Activated CD4-positive, CD25-positive, alpha-beta regulatory T cell treated with anti-CD3 and anti-CD28 coated beads, Interleukin-2, amount 50 U/mL, for 16 hours (primary cell): ENCODE data around the gene CAPN5.

Experiments
- DNase-seq: peaks from one replicate; pipeline ENCODE4 v3.0.0-alpha.2; 2020; ENCODE audit warnings: low read depth, low spot score

The CAPN5 gene

DNA sequence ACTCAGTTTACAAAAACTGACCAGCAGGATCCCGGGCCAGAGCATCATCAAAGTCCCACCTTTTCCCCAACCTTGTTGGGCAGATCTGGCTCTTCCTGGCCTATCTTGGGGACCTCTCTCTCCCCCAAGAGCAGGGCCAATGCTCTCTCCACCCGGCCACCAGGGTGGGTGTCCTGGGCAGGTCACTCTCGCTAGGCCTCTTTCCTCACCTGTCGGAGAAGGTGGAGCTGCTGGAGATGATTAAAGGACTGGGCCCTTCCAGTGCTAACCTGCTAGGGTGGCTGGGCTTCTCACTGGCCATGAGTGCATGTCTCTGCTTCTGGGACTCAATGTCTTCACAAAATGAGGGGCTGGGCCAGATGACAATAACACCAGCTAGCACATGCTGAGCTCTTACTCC lies 2.9 kb upstream of the CAPN5 start:
- DNase-seq, result no peak

DNA sequence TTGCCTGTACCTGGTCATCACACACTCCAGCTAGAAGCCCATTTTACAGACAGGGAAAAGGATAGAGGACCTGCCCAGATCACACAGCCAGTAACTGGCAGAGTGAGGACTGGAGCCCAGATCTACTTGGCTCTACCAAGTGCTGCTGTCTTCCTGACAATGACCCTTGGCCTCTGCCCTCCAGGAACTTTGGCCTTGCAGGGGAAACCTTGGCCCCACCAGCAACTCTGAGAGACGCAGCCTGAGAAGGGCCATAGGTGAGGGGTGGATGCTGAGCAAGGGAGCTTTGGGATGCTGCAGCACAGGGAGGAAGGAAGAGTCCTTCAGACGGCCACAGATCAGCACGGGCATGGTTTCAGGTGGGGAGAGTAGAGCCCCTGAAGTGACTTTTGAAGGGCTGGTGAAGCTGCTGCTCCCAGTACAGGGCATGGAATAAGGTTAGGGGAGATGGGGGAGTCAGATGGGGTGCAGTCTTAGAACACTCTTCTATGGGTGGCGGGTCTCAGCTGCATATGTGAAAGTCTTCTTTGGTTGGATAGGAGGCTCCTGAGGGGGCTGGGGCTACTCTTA lies 2.0 kb upstream of the CAPN5 start:
- DNase-seq, result no peak

GRCh38 chr11:77065878-77066228 lies 918 bp upstream of the CAPN5 start:
- DNase-seq, result no peak

GRCh38 chr11:77067861-77068443 lies 1.2 kb downstream of the CAPN5 start:
- DNase-seq, result no peak

DNA sequence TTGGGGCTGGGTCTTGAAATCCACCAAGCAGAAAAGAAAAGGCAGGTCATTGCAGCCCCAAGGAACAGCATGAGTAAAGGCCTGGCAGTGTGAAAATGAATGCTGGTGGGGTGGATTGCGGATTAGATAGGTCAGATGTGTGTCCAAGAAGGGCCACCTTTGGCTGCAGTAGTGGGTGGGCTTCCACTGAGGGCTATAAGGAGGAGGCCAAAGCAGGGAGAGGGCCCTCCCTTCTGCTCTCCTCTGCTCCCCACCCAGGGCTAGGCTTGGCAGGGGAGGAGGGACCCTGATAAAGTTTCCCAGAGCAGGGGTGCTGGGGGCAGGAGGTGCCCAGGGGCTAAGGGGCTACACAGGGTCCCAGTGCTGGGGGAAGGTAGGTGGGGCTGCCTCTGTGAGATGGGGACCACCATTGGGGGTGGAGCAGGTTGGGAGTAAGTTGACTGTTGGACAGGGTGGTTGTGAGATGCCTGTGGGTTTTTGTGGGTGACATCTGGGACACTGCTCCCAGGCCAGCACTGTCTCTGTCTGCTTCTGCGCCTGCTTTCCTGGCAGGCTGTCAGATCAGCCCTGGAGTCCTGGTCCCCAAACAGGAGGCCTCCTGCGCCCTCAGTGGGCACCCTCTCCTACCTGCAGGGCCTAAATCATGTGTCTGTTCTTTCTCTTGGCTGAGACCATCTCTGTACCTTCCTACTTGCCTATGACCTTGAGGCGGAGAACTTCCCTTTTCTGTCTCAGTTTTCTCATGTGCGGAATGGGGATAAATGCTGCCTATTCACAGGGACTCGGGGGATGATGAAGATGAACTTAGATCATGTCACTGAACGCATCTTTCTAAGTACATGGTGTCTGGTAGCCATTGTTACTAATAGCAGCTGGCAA lies 1.9 kb downstream of the CAPN5 start:
- DNase-seq, result no peak

DNA sequence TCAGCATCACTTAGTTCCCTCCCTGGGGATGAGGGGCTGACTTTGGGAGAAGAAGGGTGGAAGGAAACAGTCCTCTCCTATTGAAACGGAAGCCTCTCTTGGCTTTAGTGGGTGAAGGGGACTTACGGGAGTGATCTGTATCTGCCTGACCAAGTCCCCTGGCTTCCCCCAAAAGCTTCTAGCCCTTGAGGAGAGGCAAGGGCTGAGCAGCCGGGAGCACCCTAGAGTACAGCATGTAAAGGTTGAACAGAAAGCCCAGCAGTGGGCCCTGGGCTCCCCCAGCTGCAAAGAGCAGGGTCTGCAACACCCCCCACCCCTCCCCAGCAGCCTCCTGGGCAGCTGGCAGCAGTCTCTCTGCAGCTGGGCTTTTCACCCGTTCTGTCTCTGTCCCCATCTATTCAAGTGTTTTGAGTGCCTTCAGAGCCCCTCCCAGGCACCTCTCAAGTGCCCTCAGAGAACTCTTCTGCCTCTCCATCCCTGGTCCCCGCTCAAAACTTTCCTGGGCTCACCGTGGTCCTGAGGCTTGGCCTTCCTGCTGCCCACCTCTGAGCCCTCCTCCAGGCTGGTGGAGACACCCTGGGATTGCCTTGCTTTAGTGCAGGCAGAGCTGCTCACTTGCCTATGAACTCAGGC lies 2.7 kb downstream of the CAPN5 start:
- no peak for DNase-seq

- DNase-seq, result no peak
Observed at GRCh38 chr11:77069969-77070582, 3.3 kb downstream of the CAPN5 start.

DNA sequence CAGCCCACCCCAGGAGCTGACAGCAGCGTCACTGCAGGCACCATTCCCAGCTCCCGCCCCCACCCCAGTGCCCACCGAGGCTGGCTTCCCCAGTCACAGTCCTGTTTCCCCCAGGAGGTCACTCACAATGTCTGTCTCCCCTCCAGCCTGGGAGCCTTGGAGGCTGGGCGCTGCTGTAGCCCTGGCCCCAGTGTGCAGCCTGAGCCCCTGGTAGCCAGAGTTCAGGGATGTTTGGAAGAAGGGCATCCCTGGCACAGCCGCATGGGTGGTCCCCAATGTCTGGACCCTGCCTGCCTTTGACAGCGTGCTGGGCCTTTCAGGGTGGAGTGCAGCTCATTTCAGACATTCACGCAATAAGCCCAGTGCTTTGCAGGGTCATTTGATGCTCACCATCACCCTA lies 4.3 kb downstream of the CAPN5 start:
- DNase-seq, result no peak

DNA sequence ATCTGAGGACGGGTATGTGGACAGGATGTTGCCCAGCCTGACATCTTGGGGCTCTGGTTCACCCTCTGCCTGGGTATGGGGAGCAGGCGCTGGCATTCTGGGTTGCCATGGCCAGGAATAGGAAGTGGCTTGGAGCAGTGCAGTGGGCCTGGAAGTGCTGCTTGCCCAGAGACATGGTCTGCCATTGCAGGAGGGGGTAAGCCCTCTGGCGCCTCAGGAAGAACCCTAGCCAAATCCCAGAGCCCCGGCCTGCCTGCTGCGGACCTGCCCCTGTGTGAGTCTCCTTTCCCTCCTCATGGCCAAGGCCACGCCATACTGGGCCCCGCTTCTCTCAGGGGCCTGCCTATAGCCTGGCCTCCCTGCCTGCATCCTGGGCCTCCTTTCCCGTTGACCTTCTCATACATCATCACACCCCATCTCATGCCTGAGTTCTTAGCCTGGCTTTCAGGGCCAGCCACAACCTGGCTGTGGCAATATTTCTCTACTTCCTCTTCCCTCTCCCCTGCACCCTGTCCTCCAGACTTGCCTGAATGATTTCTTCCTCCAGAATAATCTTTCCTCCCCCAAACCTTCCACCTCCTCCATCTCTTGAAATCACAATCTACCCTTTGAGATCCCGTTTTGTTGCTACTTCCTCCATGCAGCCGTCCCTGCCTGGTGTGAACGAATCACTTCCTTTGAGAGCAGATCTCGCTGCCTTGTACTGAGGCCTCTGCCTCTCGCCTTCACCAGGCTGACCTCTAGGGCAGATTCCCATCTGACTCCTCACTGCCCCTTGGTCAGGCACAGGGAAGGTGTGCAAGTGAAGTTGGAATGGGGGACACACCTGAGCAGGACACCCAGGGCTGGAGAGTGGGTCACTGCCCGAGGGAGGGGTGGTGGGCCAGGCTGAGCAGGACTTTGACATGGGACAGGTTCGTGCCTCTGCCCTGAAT lies 5.2 kb downstream of the CAPN5 start:
- DNase-seq, result no peak

GRCh38 chr11:77072851-77073327 lies 6.1 kb downstream of the CAPN5 start:
- no peak for DNase-seq

DNA sequence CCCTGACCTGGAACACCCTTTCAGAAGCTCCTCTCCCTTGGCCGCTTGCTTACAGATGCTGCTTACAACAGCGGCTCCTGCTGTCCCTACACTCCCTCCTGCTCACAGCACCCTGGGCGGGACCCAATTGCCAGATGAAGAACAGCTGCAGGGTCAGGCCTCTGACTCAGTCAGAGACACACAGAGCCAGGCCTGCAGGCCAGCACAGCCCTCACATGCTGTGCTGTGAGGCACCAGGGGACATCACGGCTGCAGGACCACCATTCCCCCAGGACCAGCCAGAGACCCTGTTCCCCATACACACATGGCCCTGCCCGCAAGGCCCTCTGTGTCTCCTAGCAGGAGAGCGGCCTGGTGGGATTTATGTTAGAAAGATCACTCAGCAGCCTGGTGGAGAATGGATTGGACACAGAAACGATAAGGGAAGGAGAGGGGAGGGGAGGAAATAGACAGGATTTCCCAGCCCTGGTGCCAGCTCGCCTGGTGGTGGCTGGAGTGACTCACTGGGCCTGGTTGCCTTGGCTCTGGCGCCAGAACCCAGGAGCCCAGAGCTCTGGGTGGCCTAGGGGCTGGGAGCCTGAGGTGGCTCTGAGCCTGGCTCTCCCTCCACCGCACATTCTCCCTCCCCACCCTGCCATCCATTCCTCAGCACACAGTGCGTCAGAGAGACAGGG lies 6.7 kb downstream of the CAPN5 start:
- DNase-seq, result no peak

DNA sequence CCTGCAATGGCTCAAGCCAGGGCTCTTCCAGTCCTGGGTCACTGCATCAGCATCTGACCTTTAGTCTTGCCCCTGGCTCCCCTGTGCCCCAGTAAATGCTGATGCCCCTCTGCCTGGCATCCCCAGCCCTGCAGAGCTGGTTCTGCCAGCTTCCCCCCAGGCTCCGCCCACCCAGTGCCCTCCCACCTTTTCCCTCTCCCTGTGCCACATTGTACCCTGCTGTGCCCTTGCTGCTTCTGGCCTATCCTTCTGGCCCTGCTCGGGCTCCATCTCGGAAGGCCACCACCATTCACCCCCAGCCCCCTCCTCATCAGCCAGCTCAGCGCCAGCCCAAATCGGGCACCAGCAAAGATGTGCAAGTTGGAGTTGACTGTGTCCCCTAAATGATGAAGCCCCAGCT lies 7.4 kb downstream of the CAPN5 start:
- no peak for DNase-seq

DNA sequence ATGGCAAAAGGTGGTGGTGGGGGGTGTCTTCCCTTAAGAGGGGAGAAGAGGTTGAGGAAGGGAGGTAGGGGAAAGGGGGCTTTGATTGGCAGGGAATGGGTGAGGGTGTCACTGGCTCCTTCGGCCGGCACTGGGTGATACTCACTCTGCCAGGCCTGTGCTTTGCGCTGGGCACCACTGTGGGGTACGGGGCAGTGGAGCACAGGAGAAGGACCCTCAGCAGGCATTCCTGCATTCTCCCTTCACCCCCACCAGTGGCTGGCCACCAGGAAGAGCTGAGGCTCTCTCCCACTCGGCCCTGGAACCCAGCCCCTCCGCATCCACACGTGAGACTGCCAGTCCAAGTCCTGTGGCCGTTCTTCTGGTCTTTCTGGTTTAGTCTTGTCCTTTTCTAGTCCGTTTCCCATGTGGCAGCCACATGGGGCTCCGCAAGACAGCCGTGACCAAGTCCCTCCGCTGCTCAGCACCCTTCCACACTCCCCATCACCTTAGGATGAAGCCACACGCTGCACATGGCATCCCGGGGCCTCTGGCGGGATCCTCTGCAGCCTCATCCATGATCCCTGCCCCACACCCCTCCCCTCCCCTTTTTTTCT lies 8.0 kb downstream of the CAPN5 start:
- DNase-seq, result no peak

GRCh38 chr11:77075425-77075905 lies 8.7 kb downstream of the CAPN5 start:
- no peak for DNase-seq

DNA sequence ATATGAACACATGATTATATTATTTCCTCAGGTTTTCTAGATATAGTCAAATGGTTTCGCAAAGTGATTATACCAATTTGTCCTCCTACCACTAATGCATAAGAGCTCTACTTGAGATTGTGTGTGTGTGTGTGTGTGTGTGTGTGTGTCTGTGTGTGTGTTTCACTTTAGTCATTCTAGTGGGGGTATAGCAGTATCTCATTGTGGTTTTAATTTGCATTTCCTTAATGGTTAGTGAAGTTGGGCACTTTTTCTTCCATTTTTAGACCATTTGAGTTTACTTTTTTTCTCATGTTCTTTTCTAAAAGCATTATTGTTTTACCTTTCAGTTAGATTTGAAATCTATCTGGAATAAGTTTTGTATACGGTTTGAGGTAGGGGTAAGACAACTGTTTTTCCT lies 12.9 kb downstream of the CAPN5 start:
- no peak for DNase-seq

GRCh38 chr11:77080643-77081210 lies 14.0 kb downstream of the CAPN5 start:
- DNase-seq, result no peak

- no peak for DNase-seq
Observed at GRCh38 chr11:77081381-77081851, 14.6 kb downstream of the CAPN5 start.

DNA sequence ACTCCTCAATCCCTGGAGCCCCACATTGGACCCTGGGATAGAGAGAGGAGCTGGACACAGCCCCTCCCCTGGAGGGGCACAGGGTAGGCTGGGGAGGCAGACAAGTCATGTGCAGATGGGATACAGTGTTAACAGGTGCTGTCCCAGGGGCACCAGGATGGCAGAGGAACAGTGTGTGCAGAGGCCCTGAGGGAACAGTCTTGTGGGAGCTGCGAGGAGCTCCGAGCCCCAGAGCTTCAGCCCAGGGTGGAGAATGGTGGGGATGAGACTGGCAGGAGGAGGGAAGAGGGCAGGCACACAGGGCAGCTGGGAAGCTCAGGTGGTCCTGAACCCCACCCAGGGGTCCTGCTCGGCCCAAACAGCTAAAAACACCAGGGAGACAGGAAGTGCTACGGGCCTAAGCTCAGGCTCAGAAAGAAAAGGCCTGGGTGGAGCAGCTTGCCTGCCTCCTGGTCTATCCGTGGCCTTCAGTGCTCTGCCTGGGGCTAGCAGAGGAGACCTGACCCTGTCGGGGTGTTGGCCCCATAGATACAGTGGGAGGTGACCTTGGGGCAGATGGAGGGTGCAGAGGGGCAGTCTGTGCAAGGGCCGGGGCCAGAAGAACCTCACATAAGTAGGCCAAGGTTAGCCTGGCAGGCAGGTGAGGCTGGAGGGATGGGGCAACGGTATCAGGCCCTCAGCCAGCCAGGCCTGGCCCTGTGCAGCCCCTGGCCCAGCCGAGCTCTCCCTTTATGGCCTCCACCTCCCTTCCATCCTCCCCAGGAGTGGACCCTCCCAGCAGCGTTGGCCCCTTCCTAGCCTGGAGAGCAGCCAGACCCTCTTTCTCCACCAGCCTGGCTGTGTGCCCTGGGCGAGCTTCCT lies 15.4 kb downstream of the CAPN5 start:
- DNase-seq, result no peak
